Transverse colon (tissue), 4 donors: ENCODE data around the gene CAMTA1. TPM values are rescaled to one million over a fixed set of nuclear protein-coding genes. Genes with fewer than 3 reads are reported as not detected.

Source experiments
- DNase-seq: peaks from one replicate; pipeline ENCODE4 v3.0.0-alpha.2; 2019
- H3K27ac ChIP-seq, 4 donors: fragments of 200-600 bp; sonication (generic); 2 replicates each; pipeline ENCODE4 v1.5.1; 2016 to 2018; ENCODE audit warnings: inconsistent platforms in 4 of 4
- H3K27me3 ChIP-seq: fragments of 200-600 bp; sonication (generic); 2 replicates; pipeline ENCODE4 v1.5.1; 2017; ENCODE audit warnings: inconsistent platforms
- H3K36me3 ChIP-seq, 4 donors: fragments of 200-600 bp; sonication (generic); 2 replicates each; pipeline ENCODE4 v1.5.1; 2017 to 2019; ENCODE audit warnings: inconsistent platforms in 4 of 4
- H3K4me1 ChIP-seq, 4 donors: fragments of 200-600 bp; sonication (generic); 2 replicates each; pipeline ENCODE4 v1.5.1; 2017 to 2020; ENCODE audit warnings: inconsistent platforms in 4 of 4
- H3K4me3 ChIP-seq, 4 donors: fragments of 200-600 bp; sonication (generic); 1 replicate in 1 of 4; 2 replicates in 3 of 4; pipeline versions ENCODE4 v1.5.1 to v1.6.1; 2017 to 2019; ENCODE audit warnings: inconsistent platforms in 4 of 4
- H3K9me3 ChIP-seq, 2 donors: fragments of 200-600 bp; sonication (generic); 2 replicates each; pipeline ENCODE4 v1.5.1; 2017 to 2019; ENCODE audit warnings: inconsistent platforms in 2 of 2
- EP300 ChIP-seq: sonication (generic); formaldehyde crosslinking; IDR thresholded peaks from one replicate; pipeline ENCODE4 v1.6.1; 2017; ENCODE audit warnings: antibody characterized with exemption, low read depth
- POLR2A ChIP-seq: fragments of 450-650 bp; IDR thresholded peaks from one replicate; pipeline ENCODE4 v1.6.1; 2016; ENCODE audit warnings: antibody characterized with exemption, mild to moderate bottlenecking, moderate library complexity
- POLR2AphosphoS5 ChIP-seq, 3 donors: sonication (generic); formaldehyde crosslinking; IDR thresholded peaks; one replicate each; pipeline ENCODE4 v1.6.1; 2016; ENCODE audit warnings: antibody characterized with exemption in 3 of 3
- whole genome bisulfite sequencing, 2 donors: methylation state at CpG; one replicate each; pipeline ENCODE4 v1.1.5; 2018; ENCODE audit warnings: low coverage in 1 of 2; 5-methylcytosine and 5-hydroxymethylcytosine counted together
- in situ Hi-C, 4 donors: fragments of 200-750 bp; cut with MboI; loops; one replicate each; pipeline versions ENCODE4 v1.15.0 to v1.15.1; 2017; ENCODE audit warnings: low sequenced_read_pairs in 3 of 4, low pct_ligation_motif_present in 1 of 4, low pct_unique_long_range_greater_than_20kb in 1 of 4
- intact Hi-C: fragments of 100-400 bp; cut with DNase I; formaldehyde crosslinking; loops from one replicate; pipeline ENCODE4 v1.15.1; 2023; ENCODE audit warnings: low total_unique reads
- total RNA-seq, 4 donors: library from RNA; depleted of rRNA; stranded (reverse); fragments of >200 nt; gene quantifications; one replicate each; pipeline ENCODE4 v1.1.0, GENCODE V29; 2016
- TF ChIP-seq, protein P1 (sequence below), 5 experiments: fragments of 200-600 bp in 3 of 5; fragments of 450-650 bp in 2 of 5; sonication (generic) in 3 of 5; IDR thresholded peaks; 1 replicate in 2 of 5; 2 replicates in 3 of 5; pipeline ENCODE4 v1.5.1; 2016 to 2017; ENCODE audit warnings: antibody characterized with exemption in 5 of 5, inconsistent platforms in 3 of 5, mild to moderate bottlenecking in 2 of 5, moderate library complexity in 1 of 5

Gene CAMTA1
- total RNA-seq, 4 donors from 2014 or later, result 93.8 to 268 (median 130) TPM

DNA sequence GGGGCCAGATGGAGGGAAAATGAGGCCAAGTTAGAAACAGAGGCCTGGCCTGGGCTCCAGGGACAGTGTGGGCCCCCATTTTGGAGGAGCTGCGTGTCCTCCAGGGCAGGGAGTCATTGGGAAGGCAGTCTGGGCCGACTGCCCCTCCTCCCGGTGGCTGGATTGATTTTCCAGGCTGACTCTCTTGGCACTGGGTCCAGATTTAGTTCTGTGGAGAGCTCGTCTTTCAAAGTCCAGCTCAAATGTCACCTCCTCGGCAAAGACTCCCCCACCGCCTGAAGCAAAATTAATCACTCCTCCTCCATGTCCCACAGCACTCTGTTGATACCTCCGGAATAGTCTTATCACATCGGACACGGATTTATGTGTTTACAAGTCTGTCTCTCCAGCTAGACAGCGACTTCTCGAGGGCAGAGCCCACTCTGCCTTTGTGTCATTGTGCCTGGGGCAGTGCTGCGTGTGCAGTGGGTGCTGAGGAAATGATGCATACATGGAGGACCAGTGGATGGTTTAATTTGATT, 175.1 kb downstream of the CAMTA1 start:
- Histone ChIP-seq H3K36me3 (no peaks in the 10 kb centered on the region), H3K4me3 (no peak overlapping the region), H3K27me3 (peaks cover 33% of the 10 kb centered on the region), H3K27ac (no peak overlapping the region), H3K9me3 (no peaks in the 10 kb centered on the region), H3K4me1 (peaks cover 0 to 28% (median 12%) of the 10 kb centered on the region in 4 donors)
- no peak for DNase-seq
- in situ Hi-C loops (no loop called here), intact Hi-C loops (no loop called here)
- TF ChIP-seq EP300 (no peak), POLR2AphosphoS5 (IDR thresholded peaks at IDR 0.05) (no peak), POLR2A (no peak)
- TF ChIP-seq, protein P1, sequence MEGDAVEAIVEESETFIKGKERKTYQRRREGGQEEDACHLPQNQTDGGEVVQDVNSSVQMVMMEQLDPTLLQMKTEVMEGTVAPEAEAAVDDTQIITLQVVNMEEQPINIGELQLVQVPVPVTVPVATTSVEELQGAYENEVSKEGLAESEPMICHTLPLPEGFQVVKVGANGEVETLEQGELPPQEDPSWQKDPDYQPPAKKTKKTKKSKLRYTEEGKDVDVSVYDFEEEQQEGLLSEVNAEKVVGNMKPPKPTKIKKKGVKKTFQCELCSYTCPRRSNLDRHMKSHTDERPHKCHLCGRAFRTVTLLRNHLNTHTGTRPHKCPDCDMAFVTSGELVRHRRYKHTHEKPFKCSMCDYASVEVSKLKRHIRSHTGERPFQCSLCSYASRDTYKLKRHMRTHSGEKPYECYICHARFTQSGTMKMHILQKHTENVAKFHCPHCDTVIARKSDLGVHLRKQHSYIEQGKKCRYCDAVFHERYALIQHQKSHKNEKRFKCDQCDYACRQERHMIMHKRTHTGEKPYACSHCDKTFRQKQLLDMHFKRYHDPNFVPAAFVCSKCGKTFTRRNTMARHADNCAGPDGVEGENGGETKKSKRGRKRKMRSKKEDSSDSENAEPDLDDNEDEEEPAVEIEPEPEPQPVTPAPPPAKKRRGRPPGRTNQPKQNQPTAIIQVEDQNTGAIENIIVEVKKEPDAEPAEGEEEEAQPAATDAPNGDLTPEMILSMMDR (IDR thresholded peaks at IDR 0.05), result no peak
- WGBS, 2 donors, result 35% methylated on average over 12 of the region's 12 CpGs; no CpG with 5 or more reads in 1 of the 2 donors

DNA sequence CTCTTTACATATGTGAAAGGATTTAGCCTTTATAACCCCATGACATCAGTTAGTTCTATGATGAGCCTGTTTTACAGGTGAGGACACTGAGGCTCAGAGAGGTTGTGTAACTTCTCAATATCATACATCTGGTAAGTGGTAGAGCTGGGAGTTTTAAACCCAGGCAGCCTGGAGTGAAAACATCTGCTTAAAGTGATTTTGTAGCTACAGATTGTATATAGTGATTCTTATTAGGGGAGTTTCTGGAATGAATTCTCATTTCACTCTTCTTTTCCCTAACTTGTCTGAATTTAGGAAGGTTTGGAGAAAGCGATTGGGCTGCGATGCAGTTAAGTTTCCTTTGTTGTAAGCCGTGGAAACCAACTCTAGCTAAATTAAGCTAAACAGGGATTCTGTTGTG, 175.6 kb downstream of the CAMTA1 start:
- no peaks in the 10 kb centered on the region for H3K9me3 ChIP-seq
- peaks cover 33% of the 10 kb centered on the region for H3K27me3 ChIP-seq
- in situ Hi-C loops (no loop called here), intact Hi-C loops (no loop called here)
- no peak overlapping the region for H3K27ac ChIP-seq
- no peak overlapping the region for H3K4me3 ChIP-seq
- peaks cover 0 to 31% (median 14%) of the 10 kb centered on the region in 4 donors for H3K4me1 ChIP-seq
- TF ChIP-seq EP300 (no peak), POLR2AphosphoS5 (IDR thresholded peaks at IDR 0.05) (no peak), POLR2A (no peak)
- TF ChIP-seq, protein P1 (IDR thresholded peaks at IDR 0.05), result no peak
- no peak for DNase-seq
- H3K36me3 ChIP-seq, result no peaks in the 10 kb centered on the region
- WGBS, 2 donors, result 86% methylated on average over 3 of the region's 3 CpGs; no CpG with 5 or more reads in 1 of the 2 donors

DNA sequence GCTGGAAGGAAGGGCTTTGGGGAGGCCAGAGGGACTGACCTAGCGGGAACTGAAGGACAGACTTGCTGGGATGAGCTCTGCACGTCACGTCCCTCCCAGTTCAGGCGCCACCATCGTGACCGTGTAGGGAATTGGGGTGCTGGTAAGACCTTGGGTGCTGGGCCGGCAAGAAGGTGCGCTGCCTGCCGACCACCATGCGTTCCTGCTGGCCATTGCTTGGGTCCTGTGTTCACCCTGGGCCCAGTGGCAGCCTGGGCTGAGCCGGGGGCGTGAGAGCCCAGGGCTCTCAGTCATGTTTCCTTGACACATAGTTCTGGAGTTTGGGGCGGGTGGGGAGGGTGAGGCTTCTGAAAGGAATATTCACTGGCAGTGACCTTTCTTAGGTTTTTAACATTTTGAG, 176.0 kb downstream of the CAMTA1 start:
- Histone ChIP-seq H3K9me3 (no peaks in the 10 kb centered on the region), H3K27me3 (peaks cover 35% of the 10 kb centered on the region), H3K27ac (no peak overlapping the region), H3K4me1 (peaks cover 0 to 32% (median 12%) of the 10 kb centered on the region in 4 donors), H3K4me3 (no peak overlapping the region), H3K36me3 (no peaks in the 10 kb centered on the region)
- intact Hi-C loops (no loop called here), in situ Hi-C loops (no loop called here)
- TF ChIP-seq EP300, result no peak
- TF ChIP-seq, protein P1 (IDR thresholded peaks at IDR 0.05), result no peak
- TF ChIP-seq POLR2A, result no peak
- no peak for TF ChIP-seq POLR2AphosphoS5 (IDR thresholded peaks at IDR 0.05)
- WGBS, 2 donors, result 79% methylated on average over 11 of the region's 13 CpGs; no CpG with 5 or more reads in 1 of the 2 donors
- DNase-seq, result no peak

DNA sequence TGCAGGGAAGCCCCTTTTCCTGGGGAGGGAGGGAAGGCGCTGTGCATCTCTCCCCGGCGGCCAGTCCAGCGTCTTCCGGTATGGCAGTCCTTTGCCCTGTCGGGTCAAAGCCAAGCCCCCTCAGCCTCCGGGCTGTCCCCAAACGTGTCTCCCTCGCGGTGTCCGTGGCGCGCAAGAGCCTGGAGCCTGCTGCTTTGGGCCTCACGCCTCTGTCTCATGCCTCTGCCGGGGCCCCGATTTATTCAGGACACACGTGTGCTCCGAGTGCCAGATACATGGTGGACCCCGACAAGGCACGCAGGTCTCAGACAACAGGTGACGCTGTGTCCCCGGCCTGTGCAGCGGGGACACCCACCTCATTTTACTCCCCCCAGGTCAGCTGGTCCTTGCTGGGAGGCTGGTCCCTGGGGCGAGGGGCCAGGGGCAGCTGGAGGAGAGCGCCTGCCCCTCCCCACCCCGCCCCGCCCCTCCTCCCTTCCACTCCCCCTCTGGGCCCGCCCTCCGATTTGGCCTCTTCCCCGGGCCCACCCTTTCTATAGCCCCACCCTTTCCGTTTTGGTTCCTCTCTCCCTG, 176.7 kb downstream of the CAMTA1 start:
- H3K27ac ChIP-seq, result peak overlapping the region in 2 of 4 donors; percentile 39 to 45

More for the DNA sequence above, 176.7 kb downstream of the CAMTA1 start:
- DNase-seq, result no peak
- H3K27me3 ChIP-seq, result peaks cover 39% of the 10 kb centered on the region
- H3K36me3 ChIP-seq, result no peaks in the 10 kb centered on the region
- no peaks in the 10 kb centered on the region for H3K9me3 ChIP-seq
- TF ChIP-seq, protein P1 (IDR thresholded peaks at IDR 0.05), result no peak
- TF ChIP-seq POLR2A (no peak), EP300 (no peak), POLR2AphosphoS5 (IDR thresholded peaks at IDR 0.05) (no peak)
- intact Hi-C loops, result no loop called here
- in situ Hi-C loops, result no loop called here
- peaks cover 0 to 32% (median 12%) of the 10 kb centered on the region in 4 donors for H3K4me1 ChIP-seq
- peak overlapping the region in 3 of 4 donors; percentile 7 to 26 (median 19) for H3K4me3 ChIP-seq
- 0 to 44% methylated on average over 1 to 29 of the region's 31 CpGs for WGBS, 2 donors
